SK-N-SH treated with all-trans-retinoic acid at 6 μM for 48 hours (cell line): Measurements from ENCODE around the gene LVRN.

ENCODE experiments used
- ARNTL ChIP-seq: fragments of 450-650 bp; formaldehyde crosslinking; IDR thresholded peaks from 2 replicates; pipeline ENCODE4 v1.5.0; 2020; ENCODE audit warnings: low read depth, mild to moderate bottlenecking, moderate library complexity, borderline replicate concordance
- CSRNP3 ChIP-seq: fragments of 250-450 bp; sonication (Bioruptor Pico); IDR thresholded peaks from 2 replicates; pipeline ENCODE4 v1.5.1; 2021; ENCODE audit warnings: mild to moderate bottlenecking, moderate library complexity
- OSR1 ChIP-seq: fragments of 250-450 bp; sonication (Bioruptor Pico); IDR thresholded peaks from 2 replicates; pipeline ENCODE4 v1.8.0; 2022; ENCODE audit warnings: moderate library complexity, mild to moderate bottlenecking, inconsistent platforms
- PATZ1 ChIP-seq: fragments of 250-450 bp; sonication (Bioruptor Pico); IDR thresholded peaks from 2 replicates; pipeline ENCODE4 v1.8.0; 2020; ENCODE audit warnings: mild to moderate bottlenecking, moderate library complexity, borderline replicate concordance
- ZFP3 ChIP-seq: fragments of 250-450 bp; sonication (Bioruptor Pico); IDR thresholded peaks from 2 replicates; pipeline ENCODE4 v1.5.0; 2020; ENCODE audit warnings: mild to moderate bottlenecking, moderate library complexity
- TF ChIP-seq, protein P1 (sequence below): fragments of 250-450 bp; sonication (Bioruptor Pico); IDR thresholded peaks from 2 replicates; pipeline ENCODE4 v1.5.0; 2020; ENCODE audit warnings: mild to moderate bottlenecking, moderate library complexity

GRCh38 chr5:115995351-115995750, 33.1 kb downstream of the LVRN start:
- no peak for TF ChIP-seq ZFP3 (CRISPR knock-in tag)
- TF ChIP-seq PATZ1 (CRISPR knock-in tag), result no peak
- TF ChIP-seq CSRNP3 (CRISPR knock-in tag), result no peak
- TF ChIP-seq, protein P1, sequence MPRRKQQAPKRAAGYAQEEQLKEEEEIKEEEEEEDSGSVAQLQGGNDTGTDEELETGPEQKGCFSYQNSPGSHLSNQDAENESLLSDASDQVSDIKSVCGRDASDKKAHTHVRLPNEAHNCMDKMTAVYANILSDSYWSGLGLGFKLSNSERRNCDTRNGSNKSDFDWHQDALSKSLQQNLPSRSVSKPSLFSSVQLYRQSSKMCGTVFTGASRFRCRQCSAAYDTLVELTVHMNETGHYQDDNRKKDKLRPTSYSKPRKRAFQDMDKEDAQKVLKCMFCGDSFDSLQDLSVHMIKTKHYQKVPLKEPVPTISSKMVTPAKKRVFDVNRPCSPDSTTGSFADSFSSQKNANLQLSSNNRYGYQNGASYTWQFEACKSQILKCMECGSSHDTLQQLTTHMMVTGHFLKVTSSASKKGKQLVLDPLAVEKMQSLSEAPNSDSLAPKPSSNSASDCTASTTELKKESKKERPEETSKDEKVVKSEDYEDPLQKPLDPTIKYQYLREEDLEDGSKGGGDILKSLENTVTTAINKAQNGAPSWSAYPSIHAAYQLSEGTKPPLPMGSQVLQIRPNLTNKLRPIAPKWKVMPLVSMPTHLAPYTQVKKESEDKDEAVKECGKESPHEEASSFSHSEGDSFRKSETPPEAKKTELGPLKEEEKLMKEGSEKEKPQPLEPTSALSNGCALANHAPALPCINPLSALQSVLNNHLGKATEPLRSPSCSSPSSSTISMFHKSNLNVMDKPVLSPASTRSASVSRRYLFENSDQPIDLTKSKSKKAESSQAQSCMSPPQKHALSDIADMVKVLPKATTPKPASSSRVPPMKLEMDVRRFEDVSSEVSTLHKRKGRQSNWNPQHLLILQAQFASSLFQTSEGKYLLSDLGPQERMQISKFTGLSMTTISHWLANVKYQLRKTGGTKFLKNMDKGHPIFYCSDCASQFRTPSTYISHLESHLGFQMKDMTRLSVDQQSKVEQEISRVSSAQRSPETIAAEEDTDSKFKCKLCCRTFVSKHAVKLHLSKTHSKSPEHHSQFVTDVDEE (CRISPR knock-in tag), result no peak
- no peak for TF ChIP-seq ARNTL (CRISPR knock-in tag)
- TF ChIP-seq OSR1 (CRISPR knock-in tag), result no peak
